Glomerular visceral epithelial cell (primary cell): ENCODE results near the gene SPATA9.
"Not testable (repeated sequence)": the region's sequence is repeated elsewhere in the genome, so short reads cannot be mapped to it uniquely, and the experiment has no call there.

Source experiments
- DNase-seq: peaks from one replicate; pipeline ENCODE4 v3.0.0-alpha.2; 2016; ENCODE audit errors: extremely low spot score

The SPATA9 gene

DNA sequence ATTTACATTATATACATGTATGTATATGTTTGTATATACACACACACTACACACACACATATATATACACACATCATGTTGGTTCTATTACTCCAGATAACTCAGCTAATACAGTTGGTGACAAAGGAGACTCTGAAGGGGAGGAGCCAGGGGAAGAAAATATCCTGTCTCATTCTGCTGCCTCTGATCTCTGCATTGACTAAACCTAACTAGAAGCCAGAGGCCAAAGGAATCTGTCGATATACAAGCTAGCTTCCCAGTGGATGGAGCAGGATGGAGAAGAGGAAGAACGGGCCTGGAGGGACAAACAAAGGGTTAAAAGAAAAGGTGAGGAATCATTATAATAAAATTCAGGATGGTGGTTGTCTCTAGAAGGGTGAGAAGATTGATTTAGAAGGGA is 34.6 kb upstream of the SPATA9 start:
- DNase-seq, result no peak

DNA sequence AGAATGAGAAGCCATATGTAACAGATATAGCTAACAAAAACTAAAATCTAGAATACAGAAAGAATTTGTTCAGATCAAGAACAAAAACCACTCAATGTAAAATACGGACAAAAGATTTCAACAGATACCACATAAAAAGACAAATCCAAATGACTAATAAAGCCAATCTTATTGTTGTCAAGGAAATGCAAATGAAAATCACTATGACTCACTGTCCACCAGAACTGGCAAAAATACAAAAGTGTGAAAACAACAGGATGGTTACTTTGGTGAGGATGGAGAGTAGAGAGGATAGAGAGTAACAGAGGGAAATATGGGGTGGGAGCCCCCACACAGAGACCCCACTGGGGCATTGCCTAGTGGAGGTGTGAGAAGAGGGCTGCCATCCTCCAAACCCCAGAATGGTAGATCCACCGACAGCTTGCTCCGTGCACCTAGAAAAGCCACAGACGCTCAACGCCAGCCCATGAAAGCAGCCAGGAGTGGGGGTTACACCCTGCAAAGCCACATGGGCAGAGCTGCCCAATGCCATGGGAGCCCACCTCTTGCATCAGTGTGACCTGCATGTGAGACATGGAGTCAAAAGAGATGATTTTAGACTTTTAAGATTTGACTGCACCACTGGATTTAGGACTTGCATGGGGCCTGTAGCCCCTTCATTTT is 33.1 kb upstream of the SPATA9 start:
- peak; percentile 64 for DNase-seq

DNA sequence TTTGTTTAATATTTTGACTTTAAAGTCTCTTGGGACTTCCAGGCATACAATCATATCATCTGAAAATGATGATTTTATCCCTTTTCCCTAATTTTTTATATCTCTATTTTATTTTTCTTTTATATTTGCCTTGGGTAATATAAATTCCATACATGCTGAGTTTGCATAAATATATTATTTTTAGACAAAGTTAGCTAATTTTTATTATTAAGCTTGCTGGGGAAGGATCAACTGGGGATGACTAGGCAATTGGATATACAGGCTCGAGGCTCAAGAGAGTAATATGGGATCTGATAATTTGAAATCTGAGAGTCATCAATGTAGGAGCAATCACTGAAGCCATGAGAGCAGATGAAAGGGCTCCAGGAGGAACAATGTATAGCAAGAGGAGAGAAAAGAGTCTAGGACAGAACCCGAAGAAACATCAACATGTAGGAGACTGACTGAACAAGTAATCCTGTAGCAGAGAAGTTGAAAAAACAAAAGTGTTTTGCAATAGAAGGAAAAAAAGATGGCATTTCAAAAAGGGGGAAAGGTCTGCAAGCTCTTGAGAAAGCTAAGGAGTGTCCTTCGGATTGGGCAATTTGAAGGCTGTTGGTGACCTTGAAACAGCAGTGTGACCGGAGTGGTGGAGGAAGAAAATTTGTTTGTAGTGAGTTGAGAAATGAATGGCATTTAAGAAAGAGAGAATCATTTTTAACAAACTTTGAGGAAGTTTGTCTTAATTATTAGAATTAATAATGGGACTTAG is 31.3 kb upstream of the SPATA9 start:
- no peak for DNase-seq

DNA sequence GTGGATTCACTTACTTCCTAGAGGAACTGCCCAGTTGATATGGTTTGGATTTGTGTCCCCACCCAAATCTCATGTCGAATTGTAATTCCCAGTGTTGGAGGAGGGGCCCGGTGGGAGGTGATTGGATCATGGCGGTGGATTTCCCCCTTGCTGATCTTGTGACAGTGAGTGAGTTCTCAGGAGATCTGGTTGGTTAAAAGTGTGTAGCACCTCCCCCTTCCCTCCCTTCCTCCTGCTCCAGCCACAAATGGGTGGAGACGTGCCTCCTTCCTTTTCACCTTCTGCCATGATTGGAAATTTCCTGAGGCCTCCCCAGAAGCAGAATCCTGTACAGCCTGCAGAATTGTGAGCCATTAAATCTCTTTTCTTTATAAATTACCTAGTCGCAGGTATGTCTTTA is 30.5 kb upstream of the SPATA9 start:
- DNase-seq, result not testable (repeated sequence)

GRCh38 chr5:95712347-95712958 is 29.7 kb upstream of the SPATA9 start:
- peak; percentile 97 for DNase-seq

- DNase-seq, result no peak
These were observed 28.9 kb upstream of the SPATA9 start for GRCh38 chr5:95711501-95712346.

GRCh38 chr5:95710651-95711500 is 28.1 kb upstream of the SPATA9 start:
- DNase-seq, result not testable (repeated sequence)

- no peak for DNase-seq
These were observed 27.3 kb upstream of the SPATA9 start for GRCh38 chr5:95709967-95710650.

GRCh38 chr5:95708876-95709275 is 26.1 kb upstream of the SPATA9 start:
- DNase-seq, result no peak

- not testable (repeated sequence) for DNase-seq
These were observed 24.9 kb upstream of the SPATA9 start for GRCh38 chr5:95707534-95708188.

DNA sequence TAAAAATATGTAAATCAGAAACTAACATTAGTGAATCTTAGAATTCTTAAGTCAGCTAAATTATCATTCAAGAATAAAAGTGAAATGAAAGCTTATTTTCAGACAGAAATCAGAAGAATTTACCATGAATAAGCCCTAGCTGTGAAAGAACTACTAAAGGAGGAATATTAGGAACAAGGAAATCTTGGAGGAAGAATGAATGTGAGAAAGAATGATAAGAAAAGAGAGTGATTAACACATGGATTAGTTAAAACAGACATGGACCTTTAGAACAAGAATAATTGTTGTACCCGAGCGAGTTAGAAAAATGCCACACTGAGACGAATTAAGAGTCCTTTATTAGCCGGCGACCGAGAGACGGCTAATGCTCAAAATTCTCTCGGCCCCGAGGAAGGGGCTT is 24.3 kb upstream of the SPATA9 start:
- DNase-seq, result no peak

DNA sequence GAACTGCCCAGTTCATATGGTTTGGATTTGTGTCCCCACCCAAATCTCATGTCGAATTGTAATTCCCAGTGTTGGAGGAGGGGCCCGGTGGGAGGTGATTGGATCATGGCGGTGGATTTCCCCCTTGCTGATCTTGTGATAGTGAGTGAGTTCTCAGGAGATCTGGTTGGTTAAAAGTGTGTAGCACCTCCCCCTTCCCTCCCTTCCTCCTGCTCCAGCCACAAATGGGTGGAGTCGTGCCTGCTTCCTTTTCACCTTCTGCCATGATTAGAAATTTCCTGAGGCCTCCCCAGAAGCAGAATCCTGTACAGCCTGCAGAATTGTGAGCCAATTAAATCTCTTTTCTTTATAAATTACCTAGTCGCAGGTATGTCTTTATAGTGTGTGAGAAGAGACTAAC is 23.4 kb upstream of the SPATA9 start:
- DNase-seq, result not testable (repeated sequence)

- DNase-seq, result no peak
These were observed 21.4 kb upstream of the SPATA9 start for GRCh38 chr5:95704150-95704549.

- DNase-seq, result no peak
These were observed 18.3 kb upstream of the SPATA9 start for GRCh38 chr5:95701074-95701473.

- no peak for DNase-seq
These were observed 16.5 kb upstream of the SPATA9 start for GRCh38 chr5:95699337-95699736.

- peak; percentile 42 for DNase-seq
These were observed 15.2 kb upstream of the SPATA9 start for GRCh38 chr5:95697781-95698681.

- DNase-seq, result no peak
These were observed 7.5 kb upstream of the SPATA9 start for GRCh38 chr5:95690333-95690732.

GRCh38 chr5:95689680-95690079 is 6.9 kb upstream of the SPATA9 start:
- no peak for DNase-seq

DNA sequence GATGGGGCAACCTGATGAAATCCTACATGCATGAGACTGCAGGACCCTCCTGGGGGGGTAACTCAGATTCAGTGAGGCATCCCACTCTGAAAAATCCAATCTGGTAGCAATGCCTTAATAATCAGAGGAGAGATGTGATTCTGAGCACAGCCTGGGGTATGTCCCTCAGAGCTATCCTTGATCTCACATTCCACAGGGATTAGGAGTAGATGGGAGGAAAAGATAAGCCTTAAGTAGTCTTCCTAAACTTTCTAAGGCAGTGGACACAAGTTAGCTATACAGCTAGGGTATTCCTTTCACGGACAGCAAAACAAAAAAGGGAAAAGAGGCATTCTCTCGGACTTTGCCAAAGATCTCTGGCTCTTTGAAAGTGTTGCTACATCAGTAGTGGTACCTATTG is 3.9 kb upstream of the SPATA9 start:
- DNase-seq, result no peak
